SJCRH30 (cell line): Measurements from ENCODE around the gene RAB40C. TPM values are rescaled to one million over a fixed set of nuclear protein-coding genes. Genes with fewer than 3 reads are reported as not detected.
A peak's percentile ranks its signal among the peaks of the same experiment; 100 is the strongest.

Experiments
- DNase-seq, 2 experiments: peaks; one replicate each; pipeline ENCODE4 v3.0.0-alpha.2; 2015 to 2020
- H3K27ac ChIP-seq: fragments of 250-450 bp; sonication (Bioruptor Pico); 2 replicates; pipeline ENCODE4 v1.5.1; 2020; ENCODE audit warnings: mild to moderate bottlenecking, moderate library complexity
- H3K27me3 ChIP-seq: fragments of 250-450 bp; sonication (Bioruptor Pico); 2 replicates; pipeline ENCODE4 v1.5.1; 2020; ENCODE audit warnings: mild to moderate bottlenecking, moderate library complexity
- H3K36me3 ChIP-seq: fragments of 250-450 bp; sonication (Bioruptor Pico); 2 replicates; pipeline ENCODE4 v1.5.1; 2020; ENCODE audit warnings: mild to moderate bottlenecking, moderate library complexity
- H3K4me1 ChIP-seq: fragments of 250-450 bp; sonication (Bioruptor Pico); 2 replicates; pipeline ENCODE4 v1.5.1; 2020; ENCODE audit warnings: mild to moderate bottlenecking, moderate library complexity
- H3K4me3 ChIP-seq: fragments of 250-450 bp; sonication (Bioruptor Pico); 2 replicates; pipeline ENCODE4 v1.5.1; 2020; ENCODE audit warnings: mild to moderate bottlenecking, moderate library complexity
- H3K9me3 ChIP-seq: fragments of 250-450 bp; sonication (Bioruptor Pico); replicated peaks from 2 replicates; pipeline ENCODE4 v1.5.1; 2020; ENCODE audit warnings: mild to moderate bottlenecking, moderate library complexity
- total RNA-seq: library from RNA; depleted of rRNA; stranded (reverse); fragments of >200 nt; shearing (Covaris generic); gene quantifications from 2 replicates; pipeline ENCODE4 v1.2.3, GENCODE V29; 2014

Gene RAB40C
- total RNA-seq, 1 experiment from 2014 or later = 14.4 TPM

- Histone ChIP-seq H3K4me1 (peaks cover 15% of the 10 kb centered on the region), H3K9me3 (no peaks in the 10 kb centered on the region), H3K27ac (no peak overlapping the region), H3K4me3 (no peak overlapping the region), H3K36me3 (no peaks in the 10 kb centered on the region), H3K27me3 (no peaks in the 10 kb centered on the region)
- no peak for DNase-seq
Observed at GRCh38 chr16:632486-633335, 42.8 kb downstream of the RAB40C start.

- Histone ChIP-seq H3K27me3 (no peaks in the 10 kb centered on the region), H3K9me3 (no peaks in the 10 kb centered on the region), H3K4me3 (no peak overlapping the region), H3K27ac (no peak overlapping the region), H3K4me1 (peaks cover 19% of the 10 kb centered on the region), H3K36me3 (no peaks in the 10 kb centered on the region)
- DNase-seq = no peak
Observed at GRCh38 chr16:633336-634050, 43.6 kb downstream of the RAB40C start.

GRCh38 chr16:634051-634670, 44.3 kb downstream of the RAB40C start:
- no peak overlapping the region for H3K4me3 ChIP-seq
- peaks cover 16% of the 10 kb centered on the region for H3K4me1 ChIP-seq
- DNase-seq = no peak
- H3K36me3 ChIP-seq = no peaks in the 10 kb centered on the region
- no peaks in the 10 kb centered on the region for H3K9me3 ChIP-seq
- H3K27ac ChIP-seq = no peak overlapping the region
- no peaks in the 10 kb centered on the region for H3K27me3 ChIP-seq

- H3K4me1 ChIP-seq = peaks cover 12% of the 10 kb centered on the region; the same call in 1 of the 2 replicates
- H3K4me3 ChIP-seq = no peak overlapping the region; the same call in 1 of the 2 replicates
- H3K9me3 ChIP-seq = no peaks in the 10 kb centered on the region
- H3K36me3 ChIP-seq = no peaks in the 10 kb centered on the region
- no peaks in the 10 kb centered on the region for H3K27me3 ChIP-seq
- no peak for DNase-seq
- no peak overlapping the region for H3K27ac ChIP-seq
Observed at GRCh38 chr16:634996-635395, 45.1 kb downstream of the RAB40C start.

GRCh38 chr16:635573-636205, 45.8 kb downstream of the RAB40C start:
- Histone ChIP-seq H3K4me1 (peaks cover 9% of the 10 kb centered on the region; the same call in 1 of the 2 replicates), H3K27ac (peak overlapping the region; percentile 53), H3K9me3 (no peaks in the 10 kb centered on the region), H3K36me3 (no peaks in the 10 kb centered on the region), H3K27me3 (no peaks in the 10 kb centered on the region), H3K4me3 (peak overlapping the region; percentile 85)
- DNase-seq = no peak

- Histone ChIP-seq H3K4me1 (0 out of 2 replicates have a peak, but pooled peaks cover 4% of the 10 kb centered on the region), H3K9me3 (no peaks in the 10 kb centered on the region), H3K4me3 (peak within 1 kb of the TSS; percentile 85), H3K27ac (peak within 1 kb of the TSS; percentile 53), H3K27me3 (no peaks in the 10 kb centered on the region), H3K36me3 (no peaks in the 10 kb centered on the region)
- peak; percentile 96 for DNase-seq
Observed at GRCh38 chr16:636206-637080, 46.6 kb downstream of the RAB40C start, which contains the start of gene METTL26. Gene METTL26, minus strand, starts transcription at chr16:636305. Its CDS starts 15 bp downstream, at chr16:636290.

GRCh38 chr16:637081-638018, 47.5 kb downstream of the RAB40C start:
- Histone ChIP-seq H3K9me3 (no peaks in the 10 kb centered on the region), H3K4me3 (peak overlapping the region; percentile 85), H3K36me3 (no peaks in the 10 kb centered on the region), H3K27ac (peak overlapping the region; percentile 53; the same call in 1 of the 2 replicates), H3K4me1 (0 out of 2 replicates have a peak, but pooled peaks cover 4% of the 10 kb centered on the region), H3K27me3 (no peaks in the 10 kb centered on the region)
- DNase-seq = peak; percentile 93 to 95

- Histone ChIP-seq H3K9me3 (no peaks in the 10 kb centered on the region), H3K27ac (no peak overlapping the region), H3K27me3 (0 out of 2 replicates have a peak, but pooled peaks cover 5% of the 10 kb centered on the region), H3K4me1 (0 out of 2 replicates have a peak, but pooled peaks cover 4% of the 10 kb centered on the region), H3K36me3 (no peaks in the 10 kb centered on the region), H3K4me3 (peak overlapping the region; percentile 65)
- peak in 1 of 2 experiments; percentile 39 for DNase-seq
Observed at GRCh38 chr16:638034-638543, 48.2 kb downstream of the RAB40C start.

GRCh38 chr16:638836-639235, 49.0 kb downstream of the RAB40C start:
- H3K36me3 ChIP-seq = no peaks in the 10 kb centered on the region
- H3K4me1 ChIP-seq = 0 out of 2 replicates have a peak, but pooled peaks cover 4% of the 10 kb centered on the region
- H3K27me3 ChIP-seq = 0 out of 2 replicates have a peak, but pooled peaks cover 5% of the 10 kb centered on the region
- no peak for DNase-seq
- H3K4me3 ChIP-seq = no peak overlapping the region
- H3K9me3 ChIP-seq = no peaks in the 10 kb centered on the region
- no peak overlapping the region for H3K27ac ChIP-seq

GRCh38 chr16:640614-641013, 50.7 kb downstream of the RAB40C start:
- 0 out of 2 replicates have a peak, but pooled peaks cover 4% of the 10 kb centered on the region for H3K4me1 ChIP-seq
- no peaks in the 10 kb centered on the region for H3K9me3 ChIP-seq
- no peak overlapping the region for H3K4me3 ChIP-seq
- H3K36me3 ChIP-seq = no peaks in the 10 kb centered on the region
- H3K27ac ChIP-seq = no peak overlapping the region
- 0 out of 2 replicates have a peak, but pooled peaks cover 5% of the 10 kb centered on the region for H3K27me3 ChIP-seq
- no peak for DNase-seq

GRCh38 chr16:641326-642188, 51.7 kb downstream of the RAB40C start, which contains the start of gene MCRIP2:
Gene MCRIP2, plus strand, starts transcription at chr16:641828. Its CDS starts 164 bp downstream, at chr16:641992.
- Histone ChIP-seq H3K9me3 (no peaks in the 10 kb centered on the region), H3K27me3 (0 out of 2 replicates have a peak, but pooled peaks cover 5% of the 10 kb centered on the region), H3K4me1 (0 out of 2 replicates have a peak, but pooled peaks cover 4% of the 10 kb centered on the region), H3K36me3 (no peaks in the 10 kb centered on the region), H3K27ac (no peak within 1 kb of the TSS), H3K4me3 (peak within 1 kb of the TSS; percentile 64)
- DNase-seq = peak; percentile 77 to 78
